Mucosa of rectum (tissue), 2 donors: ENCODE results near the gene MTUS2.

Experiments
- H3K27ac ChIP-seq, 2 donors: one replicate each; pipeline ENCODE4 v1.7.0; 2013; ENCODE audit warnings: inconsistent platforms in 2 of 2, low read depth in 2 of 2, low read length in 2 of 2
- H3K27me3 ChIP-seq, 2 donors: one replicate each; pipeline ENCODE4 v1.7.0; 2013; ENCODE audit warnings: low read length in 2 of 2; ENCODE audit not compliant: control insufficient read depth in 2 of 2, insufficient read depth in 2 of 2
- H3K36me3 ChIP-seq, 2 donors: one replicate each; pipeline ENCODE4 v1.7.0; 2013; ENCODE audit warnings: low read length in 2 of 2; ENCODE audit not compliant: control insufficient read depth in 2 of 2, insufficient read depth in 2 of 2
- H3K4me1 ChIP-seq, 2 donors: one replicate each; pipeline ENCODE4 v1.7.0; 2013; ENCODE audit warnings: low read length in 2 of 2, mild to moderate bottlenecking in 1 of 2; ENCODE audit not compliant: control insufficient read depth in 2 of 2, insufficient read depth in 2 of 2
- H3K4me3 ChIP-seq, 2 donors: one replicate each; pipeline ENCODE4 v1.7.0; 2013; ENCODE audit warnings: low read length in 2 of 2
- H3K9ac ChIP-seq, 2 donors: one replicate each; pipeline ENCODE4 v1.7.0; 2013; ENCODE audit warnings: low read length in 2 of 2, low read depth in 1 of 2, mild to moderate bottlenecking in 1 of 2
- H3K9me3 ChIP-seq, 2 donors: one replicate each; pipeline ENCODE4 v1.7.0; 2013; ENCODE audit warnings: low read length in 2 of 2; ENCODE audit not compliant: control insufficient read depth in 2 of 2
- donor health status: healthy.
- donor health status: Normal muscosa, but diverticular disease.

The MTUS2 gene

DNA sequence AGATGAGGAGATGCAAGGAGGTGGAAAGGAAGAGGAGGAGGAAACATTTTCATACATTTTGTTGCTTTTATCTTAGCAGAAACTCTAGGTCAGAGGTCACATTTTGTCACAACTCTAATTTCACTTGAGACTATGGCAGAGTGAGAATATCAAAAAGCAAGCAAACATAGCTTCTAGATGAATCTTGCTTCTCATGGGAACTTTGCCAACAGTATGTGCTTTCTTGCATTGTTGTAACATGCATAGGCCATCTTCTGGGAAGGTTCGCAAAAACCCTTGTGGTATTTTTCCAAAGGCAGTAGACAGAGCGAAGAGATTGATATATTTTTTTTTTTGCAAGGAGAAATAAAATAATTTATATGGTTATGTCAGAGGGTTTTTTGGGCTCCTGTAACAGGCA lies 291.3 kb downstream of the MTUS2 start:
- Histone ChIP-seq H3K4me3 (no peak overlapping the region), H3K4me1 (no peaks in the 10 kb centered on the region), H3K27me3 (no peaks in the 10 kb centered on the region)

DNA sequence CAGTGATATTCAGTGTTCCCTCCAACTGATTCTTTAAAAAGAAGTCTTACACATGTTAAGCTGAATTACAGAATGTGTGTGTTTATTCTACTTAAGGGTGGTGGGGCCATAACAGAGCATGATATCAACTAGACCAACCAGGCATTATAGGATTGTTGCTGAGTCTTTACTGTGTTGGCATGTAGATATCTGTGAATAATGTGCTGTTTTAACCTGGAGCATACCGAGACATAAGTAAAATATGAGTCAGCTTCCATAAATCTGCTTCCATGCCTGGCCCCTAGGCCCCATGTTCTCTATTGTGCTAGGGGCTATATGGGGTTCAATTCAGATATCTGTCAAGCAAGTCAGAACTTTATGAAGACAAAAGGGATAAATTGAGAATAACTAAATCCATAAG lies 295.7 kb downstream of the MTUS2 start:
- no peak overlapping the region for H3K4me3 ChIP-seq
- no peaks in the 10 kb centered on the region for H3K36me3 ChIP-seq
- no peaks in the 10 kb centered on the region for H3K9me3 ChIP-seq
- no peaks in the 10 kb centered on the region for H3K27me3 ChIP-seq
- H3K9ac ChIP-seq = no peak overlapping the region
- H3K4me1 ChIP-seq = no peaks in the 10 kb centered on the region
- no peak overlapping the region for H3K27ac ChIP-seq

More for the DNA sequence above, 291.3 kb downstream of the MTUS2 start:
- H3K9me3 ChIP-seq = no peaks in the 10 kb centered on the region
- H3K27ac ChIP-seq = no peak overlapping the region
- H3K36me3 ChIP-seq = no peaks in the 10 kb centered on the region
- no peak overlapping the region for H3K9ac ChIP-seq

DNA sequence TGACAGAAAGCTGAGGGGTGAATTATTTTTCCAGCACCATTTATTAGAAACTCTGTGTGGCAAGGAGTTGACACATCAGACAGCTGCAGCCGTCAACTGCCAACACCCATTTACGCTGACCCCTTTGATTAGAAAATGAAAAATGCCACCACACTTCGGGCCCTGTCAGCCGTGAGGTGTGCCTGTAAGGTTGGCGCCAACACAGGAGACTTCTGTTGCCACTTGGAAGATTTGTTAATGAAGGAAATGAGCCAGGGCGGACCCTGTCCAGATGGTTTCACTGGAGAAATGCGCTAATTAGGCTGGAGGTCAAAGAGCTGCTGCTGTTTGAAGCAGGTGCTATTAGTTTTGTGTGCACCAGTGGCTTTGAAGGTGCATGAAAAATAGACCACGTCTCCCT lies 297.5 kb downstream of the MTUS2 start:
- H3K9ac ChIP-seq = no peak overlapping the region
- H3K36me3 ChIP-seq = no peaks in the 10 kb centered on the region
- H3K27ac ChIP-seq = no peak overlapping the region
- no peak overlapping the region for H3K4me3 ChIP-seq
- H3K4me1 ChIP-seq = no peaks in the 10 kb centered on the region
- H3K27me3 ChIP-seq = no peaks in the 10 kb centered on the region
- no peaks in the 10 kb centered on the region for H3K9me3 ChIP-seq

DNA sequence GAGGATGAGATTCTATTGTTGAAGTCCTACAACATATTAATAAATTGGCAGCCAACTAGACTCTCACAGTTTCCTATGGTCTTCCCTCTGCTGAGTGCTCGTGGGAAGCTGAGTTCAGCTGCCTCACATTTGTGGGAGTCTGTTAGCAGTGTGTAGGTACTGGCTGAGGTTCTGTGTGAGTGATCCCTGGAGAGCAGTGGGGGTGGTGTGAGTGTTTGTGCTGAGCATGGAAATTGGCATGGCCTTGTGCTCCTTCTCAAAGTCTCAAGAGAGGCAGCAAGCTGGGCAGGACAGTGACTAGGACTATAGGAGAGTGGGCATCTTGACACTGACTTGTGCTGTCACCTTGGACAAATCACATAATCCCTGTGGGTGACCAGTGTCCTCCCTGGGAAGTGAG lies 298.3 kb downstream of the MTUS2 start:
- H3K36me3 ChIP-seq = no peaks in the 10 kb centered on the region
- H3K27ac ChIP-seq = no peak overlapping the region
- no peaks in the 10 kb centered on the region for H3K4me1 ChIP-seq
- H3K9me3 ChIP-seq = no peaks in the 10 kb centered on the region
- no peaks in the 10 kb centered on the region for H3K27me3 ChIP-seq
- no peak overlapping the region for H3K4me3 ChIP-seq
- H3K9ac ChIP-seq = no peak overlapping the region

- Histone ChIP-seq H3K4me1 (no peaks in the 10 kb centered on the region), H3K4me3 (no peak overlapping the region), H3K27me3 (no peaks in the 10 kb centered on the region), H3K9ac (no peak overlapping the region), H3K9me3 (no peaks in the 10 kb centered on the region), H3K36me3 (no peaks in the 10 kb centered on the region), H3K27ac (no peak overlapping the region)
These were observed 305.2 kb downstream of the MTUS2 start for GRCh38 chr13:29125191-29125933.

DNA sequence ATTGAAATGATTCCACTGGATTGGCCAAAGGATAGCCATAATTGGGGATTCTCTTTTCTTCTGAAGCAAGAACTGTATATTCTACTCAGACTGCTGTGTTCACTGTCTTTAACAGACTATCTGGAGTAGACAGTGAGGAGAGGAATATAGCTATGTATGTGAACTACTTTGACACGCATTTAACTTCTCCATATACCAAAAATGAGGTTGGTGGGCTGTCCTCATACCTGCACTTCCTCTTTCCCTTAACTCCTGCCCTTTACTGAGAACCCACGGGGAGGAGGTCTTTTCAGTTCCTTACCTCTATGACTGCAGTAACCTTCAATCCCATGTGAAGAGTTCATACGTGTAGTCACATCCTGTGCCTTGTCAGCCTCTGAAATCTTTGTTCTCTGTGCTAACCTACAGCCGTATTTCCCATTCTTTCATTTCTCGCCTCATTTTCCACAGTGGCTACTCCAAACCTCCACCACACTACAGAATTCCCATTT lies 305.8 kb downstream of the MTUS2 start:
- Histone ChIP-seq H3K9me3 (no peaks in the 10 kb centered on the region), H3K36me3 (no peaks in the 10 kb centered on the region), H3K4me1 (no peaks in the 10 kb centered on the region), H3K27me3 (no peaks in the 10 kb centered on the region), H3K4me3 (no peak overlapping the region), H3K9ac (no peak overlapping the region), H3K27ac (no peak overlapping the region)

GRCh38 chr13:29129616-29130015 lies 309.5 kb downstream of the MTUS2 start:
- no peak overlapping the region for H3K27ac ChIP-seq
- H3K36me3 ChIP-seq = no peaks in the 10 kb centered on the region
- no peak overlapping the region for H3K9ac ChIP-seq
- H3K4me1 ChIP-seq = no peaks in the 10 kb centered on the region
- no peaks in the 10 kb centered on the region for H3K27me3 ChIP-seq
- no peak overlapping the region for H3K4me3 ChIP-seq
- no peaks in the 10 kb centered on the region for H3K9me3 ChIP-seq

DNA sequence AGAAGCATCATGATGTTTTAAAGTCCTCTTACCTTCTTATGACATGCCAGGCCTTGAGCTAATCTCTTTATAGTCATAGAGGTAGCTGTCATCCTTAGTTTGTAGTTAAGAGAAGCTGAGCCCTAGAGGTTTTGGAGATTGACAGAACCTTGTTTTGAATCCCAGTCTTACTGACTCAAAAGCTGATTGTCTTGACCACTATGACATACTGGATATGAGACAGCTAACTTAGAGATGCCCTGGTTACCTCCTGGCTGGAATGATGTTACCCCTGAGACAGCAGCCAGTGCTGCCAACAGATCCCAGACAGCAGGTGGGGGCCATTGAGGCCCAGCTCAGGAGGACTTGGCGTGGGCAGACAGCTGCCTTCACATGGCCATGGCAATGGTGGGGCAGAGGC lies 311.0 kb downstream of the MTUS2 start:
- Histone ChIP-seq H3K27ac (no peak overlapping the region), H3K36me3 (no peaks in the 10 kb centered on the region), H3K4me3 (no peak overlapping the region), H3K4me1 (no peaks in the 10 kb centered on the region), H3K9me3 (no peaks in the 10 kb centered on the region), H3K9ac (no peak overlapping the region), H3K27me3 (no peaks in the 10 kb centered on the region)

DNA sequence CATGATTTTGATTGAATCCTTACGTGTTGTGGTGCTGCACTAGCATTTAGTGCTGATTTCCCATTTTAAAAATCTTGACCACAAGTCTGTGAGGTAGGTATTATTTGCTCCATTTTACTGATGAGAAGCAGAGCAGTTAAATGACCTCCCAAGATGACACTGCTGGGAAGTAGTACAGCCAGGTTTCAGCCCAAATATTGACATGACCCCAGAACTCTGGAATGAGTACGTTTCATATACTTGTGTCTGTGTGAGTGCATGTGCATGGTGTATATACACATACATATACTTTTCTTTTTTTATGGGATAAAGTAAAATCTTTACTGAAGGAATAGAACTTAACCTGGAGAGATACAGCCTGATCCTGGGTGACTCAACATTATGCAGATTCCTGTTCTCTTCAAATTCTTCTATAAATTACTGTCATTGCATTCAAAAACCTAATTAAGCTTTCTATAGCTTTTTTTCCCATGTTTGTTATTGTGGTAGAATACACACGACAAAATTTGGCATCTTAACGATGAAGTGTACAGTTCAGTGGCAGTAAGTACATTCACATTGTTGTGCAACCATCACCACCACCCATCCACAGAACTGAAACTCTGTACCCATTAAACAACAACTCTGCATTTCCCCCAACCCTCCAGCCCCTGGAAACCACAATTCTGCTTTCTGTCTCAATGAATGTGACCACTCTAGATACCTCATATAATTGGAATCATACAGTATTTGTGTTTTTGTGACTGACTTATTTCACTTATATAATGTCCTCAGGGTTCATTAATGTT lies 311.9 kb downstream of the MTUS2 start:
- no peak overlapping the region for H3K27ac ChIP-seq
- H3K36me3 ChIP-seq = no peaks in the 10 kb centered on the region
- no peak overlapping the region for H3K9ac ChIP-seq
- H3K27me3 ChIP-seq = no peaks in the 10 kb centered on the region
- H3K4me1 ChIP-seq = no peaks in the 10 kb centered on the region
- peaks cover 0 to 2% of the 10 kb centered on the region in 2 donors for H3K9me3 ChIP-seq
- no peak overlapping the region for H3K4me3 ChIP-seq

DNA sequence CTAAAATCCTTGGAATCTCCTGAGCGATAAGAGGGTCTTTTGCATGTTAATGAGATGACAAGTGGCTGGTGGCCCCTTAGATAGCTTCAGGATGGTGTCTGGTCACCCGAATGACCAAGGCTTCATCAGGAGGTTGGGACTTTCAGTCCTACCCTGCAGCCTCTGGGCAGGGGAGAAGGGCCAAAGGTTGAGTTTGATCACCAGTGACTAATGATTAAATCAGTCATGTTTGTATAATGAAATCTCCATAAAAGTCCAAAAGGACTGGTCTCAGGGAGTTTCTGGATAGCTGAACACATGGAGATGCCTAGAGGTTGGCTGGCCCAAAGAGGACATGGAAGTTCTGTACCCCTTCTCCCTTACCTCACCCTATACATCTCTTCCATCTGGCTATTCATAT lies 316.2 kb downstream of the MTUS2 start:
- Histone ChIP-seq H3K9me3 (peaks cover 0 to 2% of the 10 kb centered on the region in 2 donors), H3K4me1 (no peaks in the 10 kb centered on the region), H3K9ac (no peak overlapping the region), H3K4me3 (no peak overlapping the region), H3K27ac (no peak overlapping the region), H3K36me3 (no peaks in the 10 kb centered on the region), H3K27me3 (no peaks in the 10 kb centered on the region)
